ENCODE measurements around the gene RPRML.

RPRML gene

DNA sequence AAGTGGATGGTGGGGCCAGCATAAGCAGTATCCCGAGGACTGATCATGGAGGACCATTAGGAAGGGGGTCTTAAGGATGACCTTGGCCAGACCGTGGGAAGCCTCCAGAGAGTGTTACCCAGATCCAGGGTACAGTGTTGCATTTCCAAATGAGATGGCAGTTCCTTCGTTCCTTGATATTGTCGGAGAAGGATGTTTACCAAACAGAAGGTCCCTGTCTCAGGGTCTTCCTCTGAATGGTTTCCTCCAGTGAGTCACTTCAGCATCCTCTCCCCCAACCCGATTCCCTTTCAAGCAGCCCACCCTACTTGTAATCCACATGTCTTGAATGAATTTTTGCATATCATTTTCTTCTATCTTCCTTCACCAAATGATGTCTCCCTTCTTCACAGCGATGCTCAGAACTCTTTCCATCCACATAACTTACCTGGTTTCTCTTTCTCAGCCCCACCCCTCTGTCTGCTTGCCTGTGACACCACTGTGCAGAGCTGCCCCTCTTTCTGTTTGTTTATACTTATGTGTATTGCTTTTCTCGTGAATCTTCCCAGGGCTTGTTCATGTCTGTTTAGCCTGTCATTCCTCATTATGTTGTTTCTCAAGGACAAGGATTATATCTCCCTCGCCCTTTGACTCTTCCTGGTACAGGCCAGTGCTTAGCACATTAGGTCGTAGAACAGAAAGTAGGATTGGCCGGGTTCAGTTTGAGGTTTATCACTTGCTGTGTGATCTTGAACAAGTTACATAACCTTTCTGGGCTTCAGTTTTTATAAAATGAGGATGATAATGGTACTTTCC, 50.4 kb downstream of the RPRML start:
- no peak for DNase-seq (ENCODE audit: extremely low read depth, low read depth)
- TF ChIP-seq, protein P1, sequence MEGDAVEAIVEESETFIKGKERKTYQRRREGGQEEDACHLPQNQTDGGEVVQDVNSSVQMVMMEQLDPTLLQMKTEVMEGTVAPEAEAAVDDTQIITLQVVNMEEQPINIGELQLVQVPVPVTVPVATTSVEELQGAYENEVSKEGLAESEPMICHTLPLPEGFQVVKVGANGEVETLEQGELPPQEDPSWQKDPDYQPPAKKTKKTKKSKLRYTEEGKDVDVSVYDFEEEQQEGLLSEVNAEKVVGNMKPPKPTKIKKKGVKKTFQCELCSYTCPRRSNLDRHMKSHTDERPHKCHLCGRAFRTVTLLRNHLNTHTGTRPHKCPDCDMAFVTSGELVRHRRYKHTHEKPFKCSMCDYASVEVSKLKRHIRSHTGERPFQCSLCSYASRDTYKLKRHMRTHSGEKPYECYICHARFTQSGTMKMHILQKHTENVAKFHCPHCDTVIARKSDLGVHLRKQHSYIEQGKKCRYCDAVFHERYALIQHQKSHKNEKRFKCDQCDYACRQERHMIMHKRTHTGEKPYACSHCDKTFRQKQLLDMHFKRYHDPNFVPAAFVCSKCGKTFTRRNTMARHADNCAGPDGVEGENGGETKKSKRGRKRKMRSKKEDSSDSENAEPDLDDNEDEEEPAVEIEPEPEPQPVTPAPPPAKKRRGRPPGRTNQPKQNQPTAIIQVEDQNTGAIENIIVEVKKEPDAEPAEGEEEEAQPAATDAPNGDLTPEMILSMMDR (IDR thresholded peaks at IDR 0.05; ENCODE audit: low read depth, low read length), result no peak

All from AG09319 (cell line).